Stimulated activated CD4-positive, alpha-beta T cell treated with anti-CD3 and anti-CD28 coated beads, Interleukin-15, amount 100 ng/mL, for 48 hours (primary cell): Measurements from ENCODE around the gene DOCK2.
"Not testable (repeated sequence)": the region's sequence is repeated elsewhere in the genome, so short reads cannot be mapped to it uniquely, and the experiment has no call there.

Experiments
- DNase-seq, 2 donors: peaks; one replicate each; pipeline ENCODE4 v3.0.0-alpha.2; 2020; ENCODE audit warnings: low read depth in 2 of 2

Gene DOCK2

GRCh38 chr5:170094329-170094728 is 457.3 kb downstream of the DOCK2 start:
- DNase-seq, result not testable (repeated sequence)

GRCh38 chr5:170095646-170096045 is 458.6 kb downstream of the DOCK2 start:
- no peak for DNase-seq

- DNase-seq, result no peak
Measured at GRCh38 chr5:170097934-170098333, 460.9 kb downstream of the DOCK2 start.

GRCh38 chr5:170100066-170100943 is 463.2 kb downstream of the DOCK2 start:
- peak; percentile 46 to 61 for DNase-seq

- DNase-seq, result no peak
Measured at GRCh38 chr5:170103447-170103846, 466.4 kb downstream of the DOCK2 start.

- no peak for DNase-seq
Measured at GRCh38 chr5:170104299-170104698, 467.2 kb downstream of the DOCK2 start.

GRCh38 chr5:170104710-170105109 is 467.6 kb downstream of the DOCK2 start:
- no peak for DNase-seq

- no peak for DNase-seq
Measured at GRCh38 chr5:170105642-170106611, 468.9 kb downstream of the DOCK2 start, which contains the start of gene FOXI1. Gene FOXI1 (plus strand): TSS chr5:170105897. CDS start chr5:170105958, 61 bp downstream.

GRCh38 chr5:170107674-170108073 is 470.6 kb downstream of the DOCK2 start:
- no peak for DNase-seq

GRCh38 chr5:170108266-170108785 is 471.3 kb downstream of the DOCK2 start:
- no peak for DNase-seq

GRCh38 chr5:170109059-170110031 is 472.3 kb downstream of the DOCK2 start:
- no peak for DNase-seq

GRCh38 chr5:170110403-170111087 is 473.5 kb downstream of the DOCK2 start:
- no peak for DNase-seq

GRCh38 chr5:170111088-170111785 is 474.2 kb downstream of the DOCK2 start:
- DNase-seq, result no peak

GRCh38 chr5:170112876-170113521 is 475.9 kb downstream of the DOCK2 start:
- no peak for DNase-seq

GRCh38 chr5:170113522-170113900 is 476.4 kb downstream of the DOCK2 start:
- DNase-seq, result no peak

GRCh38 chr5:170114271-170114670 is 477.2 kb downstream of the DOCK2 start:
- DNase-seq, result no peak

GRCh38 chr5:170115925-170116324 is 478.9 kb downstream of the DOCK2 start:
- no peak for DNase-seq

GRCh38 chr5:170117736-170118135 is 480.7 kb downstream of the DOCK2 start:
- no peak for DNase-seq

GRCh38 chr5:170120576-170120975 is 483.5 kb downstream of the DOCK2 start:
- DNase-seq, result no peak
